DMS79 (cell line): Measurements from ENCODE around the gene TMEM164.

Experiments used
- DNase-seq: peaks from one replicate; lab custom pipeline; 2025; lab: John Stamatoyannopoulos, UW

TMEM164 gene

GRCh38 chrX:110210417-110211139, 207.7 kb downstream of the TMEM164 start:
- DNase-seq = no peak

- DNase-seq = no peak
Observed at GRCh38 chrX:110211340-110211739, 208.4 kb downstream of the TMEM164 start.

- no peak for DNase-seq
Observed at GRCh38 chrX:110212299-110212698, 209.4 kb downstream of the TMEM164 start.

GRCh38 chrX:110213183-110213582, 210.3 kb downstream of the TMEM164 start:
- no peak for DNase-seq

- no peak for DNase-seq
Observed at GRCh38 chrX:110214684-110215083, 211.8 kb downstream of the TMEM164 start.

GRCh38 chrX:110215411-110215810, 212.5 kb downstream of the TMEM164 start:
- DNase-seq = no peak

- DNase-seq = no peak
Observed at GRCh38 chrX:110216027-110216426, 213.1 kb downstream of the TMEM164 start.

GRCh38 chrX:110218591-110218990, 215.7 kb downstream of the TMEM164 start:
- no peak for DNase-seq

GRCh38 chrX:110219920-110220319, 217.0 kb downstream of the TMEM164 start:
- DNase-seq = no peak

GRCh38 chrX:110222497-110223257, 219.8 kb downstream of the TMEM164 start:
- no peak for DNase-seq

GRCh38 chrX:110224926-110225617, 222.2 kb downstream of the TMEM164 start:
- no peak for DNase-seq

GRCh38 chrX:110226931-110227330, 224.0 kb downstream of the TMEM164 start:
- DNase-seq = no peak
